ENCODE results near the gene GOT2. TPM values are rescaled to one million over a fixed set of nuclear protein-coding genes. Genes with fewer than 3 reads are reported as not detected.

GOT2 gene
- total and polyA plus RNA-seq, 2 donors (not counting 3 experiments of a cell fraction or from before 2014, with no cell fraction given) = 53.4 to 127 TPM

GRCh38 chr16:58665200-58665599 is 68.9 kb downstream of the GOT2 start:
- intact Hi-C loops (cut with micrococcal nuclease) = no loop called here

More at GRCh38 chr16:58665200-58665599, 68.9 kb downstream of the GOT2 start:
- H3K9me1 ChIP-seq (replicated peaks; ENCODE audit: control insufficient read depth, extremely low read depth, insufficient read depth, low read length) = no peaks in the 10 kb centered on the region
- no peak overlapping the region for H3K4me2 ChIP-seq (ENCODE audit: insufficient read depth, low read length)
- H3K9me3 ChIP-seq (replicated peaks; ENCODE audit: control insufficient read depth, insufficient read depth, low read length) = no peaks in the 10 kb centered on the region
- TF ChIP-seq FOS (IDR thresholded peaks at IDR 0.05; ENCODE audit: borderline replicate concordance, insufficient read depth, low read length) (no peak), MAX (IDR thresholded peaks at IDR 0.05; ENCODE audit: insufficient read depth, insufficient read length) (no peak), POLR2A (IDR thresholded peaks at IDR 0.05; ENCODE audit: low read depth, low read length) (no peak), POLR2AphosphoS5 (IDR thresholded peaks at IDR 0.05; ENCODE audit: insufficient read depth, low read depth, low read length) (no peak), EZH2 (IDR thresholded peaks at IDR 0.05; ENCODE audit: borderline replicate concordance, low read depth, low read length, severe bottlenecking) (no peak), GATA2 (IDR thresholded peaks at IDR 0.05; ENCODE audit: insufficient read depth, insufficient read length, low read depth, low read length) (no peak), JUN (IDR thresholded peaks at IDR 0.05; ENCODE audit: borderline replicate concordance, insufficient read depth, insufficient read length, low read depth) (no peak), MYC (IDR thresholded peaks at IDR 0.05; ENCODE audit: low read depth, low read length) (no peak)
- TF ChIP-seq, protein P1, sequence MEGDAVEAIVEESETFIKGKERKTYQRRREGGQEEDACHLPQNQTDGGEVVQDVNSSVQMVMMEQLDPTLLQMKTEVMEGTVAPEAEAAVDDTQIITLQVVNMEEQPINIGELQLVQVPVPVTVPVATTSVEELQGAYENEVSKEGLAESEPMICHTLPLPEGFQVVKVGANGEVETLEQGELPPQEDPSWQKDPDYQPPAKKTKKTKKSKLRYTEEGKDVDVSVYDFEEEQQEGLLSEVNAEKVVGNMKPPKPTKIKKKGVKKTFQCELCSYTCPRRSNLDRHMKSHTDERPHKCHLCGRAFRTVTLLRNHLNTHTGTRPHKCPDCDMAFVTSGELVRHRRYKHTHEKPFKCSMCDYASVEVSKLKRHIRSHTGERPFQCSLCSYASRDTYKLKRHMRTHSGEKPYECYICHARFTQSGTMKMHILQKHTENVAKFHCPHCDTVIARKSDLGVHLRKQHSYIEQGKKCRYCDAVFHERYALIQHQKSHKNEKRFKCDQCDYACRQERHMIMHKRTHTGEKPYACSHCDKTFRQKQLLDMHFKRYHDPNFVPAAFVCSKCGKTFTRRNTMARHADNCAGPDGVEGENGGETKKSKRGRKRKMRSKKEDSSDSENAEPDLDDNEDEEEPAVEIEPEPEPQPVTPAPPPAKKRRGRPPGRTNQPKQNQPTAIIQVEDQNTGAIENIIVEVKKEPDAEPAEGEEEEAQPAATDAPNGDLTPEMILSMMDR (IDR thresholded peaks at IDR 0.05; ENCODE audit: extremely low read depth in 1 of 2, insufficient read depth in 1 of 2, low read depth in 1 of 2, low read length in 2 of 2) = no peak
- H3K27ac ChIP-seq (ENCODE audit: insufficient read depth, low read depth, low read length) = no peak overlapping the region
- no peak for FAIRE-seq
- no peak overlapping the region for H2AFZ ChIP-seq (ENCODE audit: low read depth, low read length)
- peaks cover 5 to 9% of the 10 kb centered on the region in 2 experiments for H3K36me3 ChIP-seq (ENCODE audit: control insufficient read depth in 2 of 2, extremely low read depth in 1 of 2, insufficient read depth in 2 of 2, low read length in 2 of 2)
- DNase-seq (ENCODE audit: low read depth, low spot score) = no peak
- H3K27me3 ChIP-seq (ENCODE audit: control insufficient read depth in 2 of 2, insufficient read depth in 2 of 2, low read length in 2 of 2) = no peaks in the 10 kb centered on the region
- no peak overlapping the region for H3K4me3 ChIP-seq (replicated peaks in 1 of 3; ENCODE audit: insufficient read depth in 1 of 3, low read depth in 1 of 3, low read length in 3 of 3)
- ChIA-PET POLR2A (no interaction called here), CTCF (interaction anchor here (0.6 to 3.1 kb wide), 2 partner anchors 91 to 170 kb away, joined by 3 to 15 read pairs; no protein-coding TSS in a partner anchor)
- no peak overlapping the region for H3K9ac ChIP-seq (replicated peaks; ENCODE audit: extremely low read depth, insufficient read depth, low read length)
- no peaks in the 10 kb centered on the region for H3K4me1 ChIP-seq (ENCODE audit: control insufficient read depth, extremely low read depth, insufficient read depth, low read length)
- dilution Hi-C loops (cut with MboI; ENCODE audit: extremely low pct_ligation_motif_present, low sequenced_read_pairs) = no loop called here
- no peaks in the 10 kb centered on the region for H4K20me1 ChIP-seq (replicated peaks; ENCODE audit: control insufficient read depth, extremely low read depth, insufficient read depth, low read length)
- no peaks in the 10 kb centered on the region for H3K79me2 ChIP-seq (ENCODE audit: control insufficient read depth, insufficient read depth, low read length)
- TSS peak; percentile 29 for BruUV-seq (replicated peaks)

Measured in endothelial cell of umbilical vein (primary cell).